K562 (cell line): ENCODE measurements around the gene KRT34. TPM values are rescaled to one million over a fixed set of nuclear protein-coding genes. Genes with fewer than 3 reads are reported as not detected.

ENCODE experiments used
- ATAC-seq: fragments of 200-7000 bp; cut with Tn5 transposase; 3 replicates; pipeline ENCODE4 v1.9.1; 2020; ENCODE audit warnings: moderate library complexity
- BruUV-seq: library from RNA; stranded (reverse); fragments of 400-500 nt; replicated peaks from 2 replicates; lab custom pipeline; 2021; lab: Mats Ljungman, UMichigan
- CTCF ChIA-PET: fragments of 300-600 bp; formaldehyde crosslinking; extraction: SDS; loops from one replicate; lab custom pipeline; 2021; ENCODE audit warnings: low intra/inter-chr PET ratio; lab: Yijun Ruan, JAX
- POLR2A ChIA-PET: fragments of 300-600, 350-650 bp; sonication (Branson Sonifier 250); formaldehyde crosslinking; extraction: SDS; loops from one replicate; lab custom pipeline; 2021; ENCODE audit warnings: antibody characterized with exemption, inconsistent platforms; lab: Yijun Ruan, JAX
- DNase-seq, 4 experiments: peaks; one replicate each; pipeline versions ENCODE4 v3.0.0 to v3.0.0-alpha.2; 2011 to 2018; ENCODE audit warnings: low spot score in 3 of 4, mixed read lengths in 3 of 4; ENCODE audit errors: extremely low read depth in 1 of 4
- FAIRE-seq: peaks from 2 replicates; lab custom pipeline; 2011; peaks lifted over from hg19 to GRCh38; lab: Jason Lieb, UNC
- H2AFZ ChIP-seq: 2 replicates; pipeline ENCODE4 v1.6.0; 2011; ENCODE audit warnings: low read depth, low read length, control low read depth, inconsistent platforms
- H3K27ac ChIP-seq: fragments of 200-600 bp; 3 replicates; pipeline ENCODE4 v1.8.0; 2011; ENCODE audit warnings: low read depth, mild to moderate bottlenecking, control low read depth, inconsistent platforms, low read length, moderate library complexity, mixed read lengths; ENCODE audit errors: extremely low read depth
- H3K27me3 ChIP-seq, 2 experiments: fragments of 300-600 bp in 1 of 2; 2 replicates in 1 of 2; 3 replicates in 1 of 2; pipeline versions ENCODE4 v1.6.0 to v1.8.0; 2011; ENCODE audit warnings: inconsistent platforms in 2 of 2, low read length in 2 of 2, mild to moderate bottlenecking in 1 of 2, mixed read lengths in 1 of 2, moderate library complexity in 1 of 2; ENCODE audit not compliant: control insufficient read depth in 2 of 2, insufficient read depth in 2 of 2
- H3K36me3 ChIP-seq: fragments of 300-600 bp; 3 replicates; pipeline ENCODE4 v1.8.0; 2011; ENCODE audit warnings: mild to moderate bottlenecking, low read length, inconsistent platforms; ENCODE audit not compliant: control insufficient read depth, insufficient read depth
- H3K4me1 ChIP-seq, 2 experiments: fragments of 200-600 bp in 1 of 2; replicated peaks in 1 of 2; 2 replicates in 1 of 2; 3 replicates in 1 of 2; pipeline versions ENCODE4 v1.5.1 to v1.8.0; 2011; ENCODE audit warnings: inconsistent platforms in 2 of 2, low read length in 2 of 2, mild to moderate bottlenecking in 1 of 2, mixed read lengths in 1 of 2, moderate library complexity in 1 of 2; ENCODE audit not compliant: control insufficient read depth in 2 of 2, insufficient read depth in 2 of 2
- H3K4me2 ChIP-seq: 2 replicates; pipeline ENCODE4 v1.6.1; 2011; ENCODE audit warnings: low read length, control low read depth, inconsistent platforms, mixed read lengths; ENCODE audit not compliant: insufficient read depth
- H3K4me3 ChIP-seq: fragments of 200-600 bp; sonication (generic), shearing (Covaris generic); 2 replicates; pipeline ENCODE4 v1.5.1; 2016; ENCODE audit warnings: control low read depth, inconsistent platforms
- H3K79me2 ChIP-seq: fragments of 200-600 bp; 3 replicates; pipeline ENCODE4 v1.8.0; 2011; ENCODE audit warnings: low read length, inconsistent platforms; ENCODE audit not compliant: control insufficient read depth, insufficient read depth
- H3K9ac ChIP-seq, 2 experiments: 2 replicates each; pipeline versions ENCODE4 v1.6.0 to v1.6.1; 2011; ENCODE audit warnings: low read depth in 2 of 2, low read length in 2 of 2, control low read depth in 1 of 2, inconsistent platforms in 1 of 2, mild to moderate bottlenecking in 1 of 2, mixed read lengths in 1 of 2; ENCODE audit not compliant: insufficient read depth in 1 of 2
- H3K9me1 ChIP-seq: one replicate; pipeline ENCODE4 v1.6.0; 2011; ENCODE audit warnings: inconsistent platforms, mild to moderate bottlenecking, low read length, moderate library complexity; ENCODE audit not compliant: control insufficient read depth, insufficient read depth
- H3K9me3 ChIP-seq: replicated peaks from 2 replicates; pipeline ENCODE4 v1.5.1; 2011; ENCODE audit warnings: low read depth, low read length, inconsistent platforms; ENCODE audit not compliant: control insufficient read depth, insufficient read depth
- H4K20me1 ChIP-seq: replicated peaks from 2 replicates; pipeline ENCODE4 v1.6.1; 2011; ENCODE audit warnings: low read length, inconsistent platforms, mixed read lengths; ENCODE audit not compliant: control insufficient read depth, insufficient read depth
- HSF4 ChIP-seq: fragments of 250-450 bp; sonication (Bioruptor Pico); IDR thresholded peaks from 2 replicates; pipeline ENCODE4 v2.1.2; 2022; ENCODE audit warnings: mild to moderate bottlenecking, moderate library complexity, borderline replicate concordance
- MED1 ChIP-seq: sonication (generic); formaldehyde crosslinking; IDR thresholded peaks from 2 replicates; pipeline ENCODE4 v1.8.1; 2023; ENCODE audit warnings: missing genetic modification reagents, borderline replicate concordance
- MLLT1 ChIP-seq, 2 experiments: fragments of 450-650 bp; IDR thresholded peaks; 2 replicates each; pipeline ENCODE4 v1.6.1; 2016
- NR1H2 ChIP-seq: sonication (generic); formaldehyde crosslinking; IDR thresholded peaks from 2 replicates; pipeline ENCODE4 v1.4.0; 2020; ENCODE audit warnings: mild to moderate bottlenecking, missing genetic modification reagents
- SUPT5H ChIP-seq: fragments of 450-650 bp; IDR thresholded peaks from 2 replicates; pipeline ENCODE4 v1.6.1; 2016
- THRAP3 ChIP-seq: fragments of 450-650 bp; IDR thresholded peaks from 2 replicates; pipeline ENCODE4 v1.6.1; 2016; ENCODE audit warnings: mild to moderate bottlenecking, inconsistent platforms, borderline replicate concordance
- WGBS: fragments of 100-300 bp; shearing (Covaris generic); methylation state at CpG from one replicate; pipeline ENCODE4 v1.1.6; 2016; ENCODE audit warnings: low coverage, mixed read lengths; ENCODE audit not compliant: insufficient coverage; ENCODE audit errors: missing lambda C conversion rate; 5-methylcytosine and 5-hydroxymethylcytosine counted together
- in situ Hi-C: fragments of 300-500 bp; cut with MboI; formaldehyde crosslinking; loops from 4 replicates; pipeline ENCODE4 v1.15.0; 2018; ENCODE audit warnings: inconsistent platforms, mixed read lengths
- intact Hi-C: fragments of 100-400 bp; cut with micrococcal nuclease; formaldehyde crosslinking; loops from 2 replicates; pipeline ENCODE4 v1.14.2; 2022
- polyA plus RNA-seq, 8 experiments: library from polyadenylated mRNA; depleted of rRNA in 4 of 8; stranded (reverse) in 5 of 8; unstranded in 3 of 8; fragments of >200 nt; fragmentation: Nextera tagmentation in 2 of 8; fragmentation: Illumina TruSeq in 1 of 8; extraction: Ambion mirVana in 2 of 8; extraction: Trizol in 1 of 8; gene quantifications; 2 replicates each; pipeline versions ENCODE4 v1.2.1 to v1.2.3, GENCODE V29; 2011 to 2014; ENCODE audit warnings: inconsistent platforms in 1 of 8, missing spikeins in 1 of 8
- total RNA-seq, 7 experiments: library from RNA; depleted of rRNA in 6 of 7; stranded (reverse); fragments of >200 nt in 6 of 7; fragmentation: Illumina TruSeq in 2 of 7; extraction: Trizol in 2 of 7; gene quantifications; 2 replicates each; pipeline versions ENCODE4 v1.2.1 to v1.2.3, GENCODE V29; 2011 to 2021; ENCODE audit warnings: low replicate concordance in 1 of 7
- TF ChIP-seq, protein P1 (sequence below), 2 experiments: fragments of 450-650 bp; formaldehyde crosslinking in 1 of 2; IDR thresholded peaks; 2 replicates each; pipeline versions ENCODE4 v1.4.0 to v1.6.1; 2014 to 2020; ENCODE audit warnings: mild to moderate bottlenecking in 2 of 2, borderline replicate concordance in 1 of 2, low read depth in 1 of 2

Gene KRT34
- total and polyA plus RNA-seq, 9 of the 15 experiments (the other 6 are each of a cell fraction or from before 2014, with no cell fraction given), result not detected

GRCh38 chr17:41429667-41430066, 47.6 kb upstream of the KRT34 start:
- Histone ChIP-seq H2AFZ (no peak overlapping the region), H3K27ac (no peak overlapping the region), H3K27me3 (peaks cover 8 to 18% of the 10 kb centered on the region in 2 experiments; a peak in 4 of 5 replicates), H3K9me3 (no peaks in the 10 kb centered on the region), H3K79me2 (no peaks in the 10 kb centered on the region), H4K20me1 (no peaks in the 10 kb centered on the region), H3K9ac (no peak overlapping the region), H3K4me2 (no peak overlapping the region), H3K4me3 (no peak overlapping the region), H3K4me1 (no peaks in the 10 kb centered on the region), H3K36me3 (no peaks in the 10 kb centered on the region), H3K9me1 (no peaks in the 10 kb centered on the region)
- in situ Hi-C loops, result no loop called here
- TF ChIP-seq THRAP3 (no peak), NR1H2 (no peak), MED1 (no peak), SUPT5H (no peak), MLLT1 (IDR thresholded peaks at IDR 0.05) (no peak), HSF4 (CRISPR knock-in tag) (no peak)
- TF ChIP-seq, protein P1, sequence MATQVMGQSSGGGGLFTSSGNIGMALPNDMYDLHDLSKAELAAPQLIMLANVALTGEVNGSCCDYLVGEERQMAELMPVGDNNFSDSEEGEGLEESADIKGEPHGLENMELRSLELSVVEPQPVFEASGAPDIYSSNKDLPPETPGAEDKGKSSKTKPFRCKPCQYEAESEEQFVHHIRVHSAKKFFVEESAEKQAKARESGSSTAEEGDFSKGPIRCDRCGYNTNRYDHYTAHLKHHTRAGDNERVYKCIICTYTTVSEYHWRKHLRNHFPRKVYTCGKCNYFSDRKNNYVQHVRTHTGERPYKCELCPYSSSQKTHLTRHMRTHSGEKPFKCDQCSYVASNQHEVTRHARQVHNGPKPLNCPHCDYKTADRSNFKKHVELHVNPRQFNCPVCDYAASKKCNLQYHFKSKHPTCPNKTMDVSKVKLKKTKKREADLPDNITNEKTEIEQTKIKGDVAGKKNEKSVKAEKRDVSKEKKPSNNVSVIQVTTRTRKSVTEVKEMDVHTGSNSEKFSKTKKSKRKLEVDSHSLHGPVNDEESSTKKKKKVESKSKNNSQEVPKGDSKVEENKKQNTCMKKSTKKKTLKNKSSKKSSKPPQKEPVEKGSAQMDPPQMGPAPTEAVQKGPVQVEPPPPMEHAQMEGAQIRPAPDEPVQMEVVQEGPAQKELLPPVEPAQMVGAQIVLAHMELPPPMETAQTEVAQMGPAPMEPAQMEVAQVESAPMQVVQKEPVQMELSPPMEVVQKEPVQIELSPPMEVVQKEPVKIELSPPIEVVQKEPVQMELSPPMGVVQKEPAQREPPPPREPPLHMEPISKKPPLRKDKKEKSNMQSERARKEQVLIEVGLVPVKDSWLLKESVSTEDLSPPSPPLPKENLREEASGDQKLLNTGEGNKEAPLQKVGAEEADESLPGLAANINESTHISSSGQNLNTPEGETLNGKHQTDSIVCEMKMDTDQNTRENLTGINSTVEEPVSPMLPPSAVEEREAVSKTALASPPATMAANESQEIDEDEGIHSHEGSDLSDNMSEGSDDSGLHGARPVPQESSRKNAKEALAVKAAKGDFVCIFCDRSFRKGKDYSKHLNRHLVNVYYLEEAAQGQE (IDR thresholded peaks at IDR 0.05; ENCODE audit: borderline replicate concordance), result no peak
- TF ChIP-seq, protein P1 (CRISPR knock-in tag; IDR thresholded peaks at IDR 0.05; ENCODE audit: low read depth), result no peak
- intact Hi-C loops, result no loop called here
- no peak for DNase-seq
- CTCF ChIA-PET, result no interaction called here
- ATAC-seq, result no peak
- POLR2A ChIA-PET, result interaction anchor here (0.6 kb wide), 1 partner anchor 1779 kb away, joined by 3 read pairs; no protein-coding TSS in a partner anchor
- FAIRE-seq, result no peak
- BruUV-seq, result no TSS peak
- 0% methylated on average over 7 of the region's 7 CpGs for WGBS
